GM23338 (cell line): Measurements from ENCODE around the gene CDH4. TPM values are rescaled to one million over a fixed set of nuclear protein-coding genes. Genes with fewer than 3 reads are reported as not detected.

Source experiments
- ATAC-seq: fragments of 200-7000 bp; cut with Tn5 transposase; 3 replicates; pipeline ENCODE4 v1.9.1; 2020
- DNase-seq: peaks from one replicate; pipeline ENCODE4 v3.0.0-alpha.2; 2015; ENCODE audit warnings: low spot score
- H2AFZ ChIP-seq: fragments of 200-600 bp; sonication (generic); 2 replicates; pipeline ENCODE4 v1.8.0; 2016; ENCODE audit warnings: antibody characterized with exemption, mild to moderate bottlenecking, moderate library complexity
- H3F3A ChIP-seq: fragments of 200-600 bp; sonication (generic); replicated peaks from 2 replicates; pipeline ENCODE4 v1.8.0; 2017; ENCODE audit warnings: antibody characterized with exemption, mixed run types, low read depth
- H3K27ac ChIP-seq: fragments of 200-600 bp; sonication (generic); 2 replicates; pipeline ENCODE4 v1.6.1; 2016; ENCODE audit warnings: low read depth
- H3K27me3 ChIP-seq: fragments of 200-600 bp; sonication (generic); 2 replicates; pipeline ENCODE4 v1.8.0; 2016; ENCODE audit warnings: mild to moderate bottlenecking, mixed run types, moderate library complexity; ENCODE audit not compliant: insufficient read depth
- H3K36me3 ChIP-seq: fragments of 200-600 bp; sonication (generic); 2 replicates; pipeline ENCODE4 v1.8.0; 2016; ENCODE audit warnings: mild to moderate bottlenecking; ENCODE audit not compliant: insufficient read depth
- H3K4me1 ChIP-seq: fragments of 200-600 bp; sonication (generic); 2 replicates; pipeline ENCODE4 v1.8.0; 2016; ENCODE audit warnings: mild to moderate bottlenecking, moderate library complexity; ENCODE audit not compliant: insufficient read depth
- H3K4me2 ChIP-seq: fragments of 200-600 bp; sonication (generic); 2 replicates; pipeline ENCODE4 v1.7.1; 2017; ENCODE audit warnings: mixed run types
- H3K4me3 ChIP-seq: fragments of 200-600 bp; sonication (generic); 2 replicates; pipeline ENCODE4 v1.6.1; 2016; ENCODE audit warnings: mixed run types
- H3K79me2 ChIP-seq: fragments of 200-600 bp; sonication (generic); replicated peaks from 2 replicates; pipeline ENCODE4 v1.8.0; 2017; ENCODE audit warnings: mild to moderate bottlenecking; ENCODE audit not compliant: insufficient read depth
- H3K9me2 ChIP-seq: fragments of 200-600 bp; sonication (generic); 2 replicates; pipeline ENCODE4 v1.8.0; 2017; ENCODE audit not compliant: insufficient read depth
- H4K20me1 ChIP-seq: fragments of 200-600 bp; sonication (generic); replicated peaks from 2 replicates; pipeline ENCODE4 v1.8.0; 2017; ENCODE audit warnings: mild to moderate bottlenecking; ENCODE audit not compliant: insufficient read depth
- H3K27ac Mint-ChIP-seq: 2 replicates; pipeline ENCODE4 v1.8.0; 2020; ENCODE audit warnings: inconsistent platforms, mild to moderate bottlenecking, moderate library complexity, mixed read lengths
- H3K27me3 Mint-ChIP-seq: 3 replicates; pipeline ENCODE4 v1.8.0; 2022; ENCODE audit warnings: low read depth, mild to moderate bottlenecking, moderate library complexity, mixed read lengths, inconsistent platforms; ENCODE audit not compliant: insufficient read depth, poor library complexity
- H3K36me3 Mint-ChIP-seq: 3 replicates; pipeline ENCODE4 v1.8.0; 2021; ENCODE audit warnings: low read depth, mild to moderate bottlenecking, inconsistent platforms, moderate library complexity, mixed read lengths
- H3K4me1 Mint-ChIP-seq: 3 replicates; pipeline ENCODE4 v1.8.0; 2020; ENCODE audit warnings: mild to moderate bottlenecking, inconsistent platforms, mixed read lengths
- H3K4me3 Mint-ChIP-seq: 3 replicates; pipeline ENCODE4 v1.8.0; 2021; ENCODE audit warnings: moderate library complexity, mild to moderate bottlenecking, inconsistent platforms, mixed read lengths
- H3K9me3 Mint-ChIP-seq: 3 replicates; pipeline ENCODE4 v1.8.0; 2020; ENCODE audit warnings: moderate library complexity, mild to moderate bottlenecking, inconsistent platforms, mixed read lengths
- CREB1 ChIP-seq: fragments of 250-450 bp; sonication (Bioruptor Pico); IDR thresholded peaks from 2 replicates; pipeline ENCODE4 v1.5.0; 2020; ENCODE audit warnings: low read depth, mild to moderate bottlenecking, moderate library complexity
- CTCF ChIP-seq, 2 experiments: fragments of 200-600 bp in 1 of 2; sonication (generic) in 1 of 2; conservative IDR thresholded peaks; 2 replicates each; pipeline versions ENCODE4 v1.5.1 to v1.6.1; 2016 to 2017; ENCODE audit warnings: antibody characterized with exemption in 2 of 2, low read depth in 2 of 2, mild to moderate bottlenecking in 2 of 2, moderate library complexity in 1 of 2
- ETS1 ChIP-seq: IDR thresholded peaks from 2 replicates; pipeline ENCODE4 v1.6.1; 2016; ENCODE audit warnings: antibody characterized with exemption
- EZH2 ChIP-seq: fragments of 200-600 bp; sonication (generic); IDR thresholded peaks from one replicate; pipeline ENCODE4 v1.8.0; 2017; ENCODE audit warnings: antibody characterized with exemption, mild to moderate bottlenecking, low read depth; ENCODE audit not compliant: unreplicated experiment
- EZH2phosphoT487 ChIP-seq: fragments of 200-600 bp; sonication (generic); IDR thresholded peaks from one replicate; pipeline ENCODE4 v1.8.1; 2018; ENCODE audit warnings: antibody characterized with exemption; ENCODE audit not compliant: unreplicated experiment
- JUNB ChIP-seq: IDR thresholded peaks from one replicate; pipeline ENCODE4 v1.6.1; 2016; ENCODE audit warnings: antibody characterized with exemption; ENCODE audit not compliant: unreplicated experiment
- NANOG ChIP-seq: IDR thresholded peaks from 2 replicates; pipeline ENCODE4 v1.6.1; 2016; ENCODE audit warnings: antibody characterized with exemption, borderline replicate concordance
- POLR2AphosphoS5 ChIP-seq: IDR thresholded peaks from 2 replicates; pipeline ENCODE4 v1.6.1; 2016; ENCODE audit warnings: antibody characterized with exemption, low read depth
- REST ChIP-seq: IDR thresholded peaks from one replicate; pipeline ENCODE4 v1.6.1; 2018; ENCODE audit warnings: antibody characterized with exemption; ENCODE audit not compliant: unreplicated experiment
- STAT1 ChIP-seq: IDR thresholded peaks from one replicate; pipeline ENCODE4 v1.6.1; 2016; ENCODE audit warnings: antibody characterized with exemption; ENCODE audit not compliant: unreplicated experiment
- ZNF114 ChIP-seq: fragments of 250-450 bp; sonication (Bioruptor Pico); IDR thresholded peaks from 2 replicates; pipeline ENCODE4 v1.5.0; 2020; ENCODE audit warnings: mild to moderate bottlenecking, moderate library complexity
- ZNF331 ChIP-seq: fragments of 250-450 bp; sonication (Bioruptor Pico); IDR thresholded peaks from 2 replicates; pipeline ENCODE4 v1.5.0; 2020; ENCODE audit warnings: low read depth, mild to moderate bottlenecking, moderate library complexity
- ZNF462 ChIP-seq: fragments of 250-450 bp; sonication (Bioruptor Pico); IDR thresholded peaks from 2 replicates; pipeline ENCODE4 v1.5.0; 2020; ENCODE audit warnings: mild to moderate bottlenecking, moderate library complexity
- polyA plus RNA-seq: library from polyadenylated mRNA; unstranded; fragments of >200 nt; fragmentation: Nextera tagmentation; extraction: Ambion mirVana; gene quantifications from 2 replicates; pipeline ENCODE4 v1.2.1, GENCODE V29; 2016
- total RNA-seq: library from RNA; depleted of rRNA; stranded (reverse); fragments of >200 nt; shearing (Covaris generic); gene quantifications from 2 replicates; pipeline ENCODE4 v1.2.3, GENCODE V29; 2014

The CDH4 gene
- total and polyA plus RNA-seq, 2 experiments from 2014 or later = 1.2 to 4.2 TPM

- Histone ChIP-seq H3K27me3 (no peaks in the 10 kb centered on the region), H3K4me2 (no peak overlapping the region), H3K4me3 (no peak overlapping the region), H3K27ac (no peak overlapping the region), H3K36me3 (no peaks in the 10 kb centered on the region), H3K9me2 (no peaks in the 10 kb centered on the region), H2AFZ (no peak overlapping the region), H3K79me2 (no peaks in the 10 kb centered on the region), H3K4me1 (no peaks in the 10 kb centered on the region), H3F3A (no peaks in the 10 kb centered on the region), H4K20me1 (no peaks in the 10 kb centered on the region)
- H3K27ac Mint-ChIP-seq = no peak overlapping the region
- DNase-seq = no peak
- no peaks in the 10 kb centered on the region for H3K4me1 Mint-ChIP-seq
- no peak for ATAC-seq
- H3K9me3 Mint-ChIP-seq = peaks cover 10% of the 10 kb centered on the region; the same call in 2 of the 3 replicates
- no peak for TF ChIP-seq EZH2
- no peak for TF ChIP-seq REST
- TF ChIP-seq ZNF462 (CRISPR knock-in tag) = no peak
- no peak for TF ChIP-seq CREB1 (CRISPR knock-in tag)
- no peak for TF ChIP-seq POLR2AphosphoS5
- TF ChIP-seq STAT1 = no peak
- TF ChIP-seq JUNB = no peak
- TF ChIP-seq NANOG = no peak
- no peak for TF ChIP-seq EZH2phosphoT487
- TF ChIP-seq ZNF114 (CRISPR knock-in tag) = no peak
- TF ChIP-seq CTCF (conservative IDR thresholded peaks at IDR 0.05; ENCODE audit: low read depth in 2 of 2) = no peak
- no peak for TF ChIP-seq ETS1
- TF ChIP-seq ZNF331 = no peak
- H3K27me3 Mint-ChIP-seq = peaks cover 15% of the 10 kb centered on the region
- 0 out of 3 replicates have a peak, but pooled peaks cover 7% of the 10 kb centered on the region for H3K36me3 Mint-ChIP-seq
- no peak overlapping the region for H3K4me3 Mint-ChIP-seq
These were observed 596.8 kb downstream of the CDH4 start for GRCh38 chr20:61848851-61849250.
